Muscle of leg (tissue), 11 donors: ENCODE data around the gene DDB1. TPM values are rescaled to one million over a fixed set of nuclear protein-coding genes. Genes with fewer than 3 reads are reported as not detected.

Source experiments
- DNase-seq: peaks from one replicate; pipeline ENCODE4 v3.0.0; 2013
- H3K27ac ChIP-seq: one replicate; pipeline ENCODE4 v1.5.1; 2013; ENCODE audit warnings: mild to moderate bottlenecking, low read length, control low read depth
- H3K27me3 ChIP-seq: one replicate; pipeline ENCODE4 v1.6.1; 2013; ENCODE audit warnings: low read length; ENCODE audit not compliant: control insufficient read depth, insufficient read depth
- H3K36me3 ChIP-seq: one replicate; pipeline ENCODE4 v1.6.1; 2013; ENCODE audit warnings: low read length; ENCODE audit not compliant: control insufficient read depth, insufficient read depth
- H3K4me1 ChIP-seq: one replicate; pipeline ENCODE4 v1.6.1; 2013; ENCODE audit warnings: low read length; ENCODE audit not compliant: control insufficient read depth, insufficient read depth
- H3K4me3 ChIP-seq: one replicate; pipeline ENCODE4 v1.5.1; 2013; ENCODE audit warnings: low read length, control low read depth
- H3K9me3 ChIP-seq: replicated peaks from 2 replicates; pipeline ENCODE4 v1.6.1; 2013; ENCODE audit warnings: low read depth, low read length; ENCODE audit not compliant: control insufficient read depth
- WGBS: methylation state at CpG from one replicate; pipeline ENCODE4 v1.1.5; 2013; ENCODE audit warnings: missing lambda C conversion rate; ENCODE audit not compliant: insufficient coverage; 5-methylcytosine and 5-hydroxymethylcytosine counted together
- polyA plus RNA-seq, 8 donors: library from polyadenylated mRNA; unstranded; fragments of 120-200 nt; gene quantifications; one replicate each; pipeline versions ENCODE4 v1.2.1 to v1.2.3, GENCODE V29; 2013; ENCODE audit warnings: inconsistent platforms in 1 of 8, low replicate concordance in 1 of 8; ENCODE audit not compliant: insufficient read length in 8 of 8, insufficient read depth in 1 of 8
- total RNA-seq: library from RNA; stranded (reverse); fragments of 120-200 nt; gene quantifications from one replicate; pipeline ENCODE4 v1.2.4, GENCODE V29; 2013

The DDB1 gene
- total and polyA plus RNA-seq, 9 donors = 174 to 240 (median 217) TPM

GRCh38 chr11:61337706-61338470 is 5.0 kb upstream of the DDB1 start:
- H3K4me1 ChIP-seq = peaks cover 13% of the 10 kb centered on the region
- WGBS = 90% methylated on average over 11 of the region's 15 CpGs
- DNase-seq = no peak

GRCh38 chr11:61336171-61336935 is 3.4 kb upstream of the DDB1 start:
- peaks cover 20% of the 10 kb centered on the region for H3K4me1 ChIP-seq
- no peak overlapping the region for H3K4me3 ChIP-seq
- DNase-seq = peak; percentile 80
- no peaks in the 10 kb centered on the region for H3K9me3 ChIP-seq
- no peaks in the 10 kb centered on the region for H3K27me3 ChIP-seq
- 16% methylated on average over 6 of the region's 8 CpGs for WGBS
- H3K36me3 ChIP-seq = peaks cover 22% of the 10 kb centered on the region
- H3K27ac ChIP-seq = no peak overlapping the region

More at GRCh38 chr11:61337706-61338470, 5.0 kb upstream of the DDB1 start:
- Histone ChIP-seq H3K36me3 (peaks cover 30% of the 10 kb centered on the region), H3K9me3 (no peaks in the 10 kb centered on the region), H3K27ac (no peak overlapping the region), H3K4me3 (no peak overlapping the region), H3K27me3 (no peaks in the 10 kb centered on the region)

GRCh38 chr11:61335355-61335710 is 2.4 kb upstream of the DDB1 start:
- no peak for DNase-seq
- no peaks in the 10 kb centered on the region for H3K9me3 ChIP-seq
- no peak overlapping the region for H3K4me3 ChIP-seq
- 67% methylated on average over 1 of the region's 1 CpG for WGBS
- peaks cover 18% of the 10 kb centered on the region for H3K36me3 ChIP-seq
- H3K27me3 ChIP-seq = no peaks in the 10 kb centered on the region
- no peak overlapping the region for H3K27ac ChIP-seq
- peaks cover 23% of the 10 kb centered on the region for H3K4me1 ChIP-seq

- 81% methylated on average over 15 of the region's 16 CpGs for WGBS
- Histone ChIP-seq H3K4me3 (no peak overlapping the region), H3K36me3 (peaks cover 20% of the 10 kb centered on the region), H3K27ac (no peak overlapping the region), H3K4me1 (peaks cover 23% of the 10 kb centered on the region), H3K27me3 (no peaks in the 10 kb centered on the region), H3K9me3 (no peaks in the 10 kb centered on the region)
- peak; percentile 19 for DNase-seq
These were observed 1.8 kb upstream of the DDB1 start for GRCh38 chr11:61334434-61335354.

- 0% methylated on average over 10 of the region's 19 CpGs for WGBS
- peaks cover 22% of the 10 kb centered on the region for H3K36me3 ChIP-seq
- peak; percentile 31 for DNase-seq
- no peaks in the 10 kb centered on the region for H3K27me3 ChIP-seq
- H3K4me3 ChIP-seq = peak overlapping the region; percentile 80
- peak overlapping the region; percentile 97 for H3K27ac ChIP-seq
- peaks cover 25% of the 10 kb centered on the region for H3K4me1 ChIP-seq
- H3K9me3 ChIP-seq = no peaks in the 10 kb centered on the region
These were observed 887 bp upstream of the DDB1 start for GRCh38 chr11:61333550-61334433.

- H3K4me3 ChIP-seq = peak overlapping the region; percentile 80
- no peaks in the 10 kb centered on the region for H3K27me3 ChIP-seq
- H3K4me1 ChIP-seq = peaks cover 25% of the 10 kb centered on the region
These were observed 566 bp downstream of the DDB1 start for GRCh38 chr11:61332281-61332796.

GRCh38 chr11:61331651-61332050 is 1.3 kb downstream of the DDB1 start:
- H3K27me3 ChIP-seq = no peaks in the 10 kb centered on the region
- peaks cover 25% of the 10 kb centered on the region for H3K4me1 ChIP-seq
- peak overlapping the region; percentile 80 for H3K4me3 ChIP-seq
- H3K27ac ChIP-seq = no peak overlapping the region
- H3K36me3 ChIP-seq = peaks cover 30% of the 10 kb centered on the region
- no peak for DNase-seq
- 73% methylated on average over 6 of the region's 6 CpGs for WGBS
- H3K9me3 ChIP-seq = no peaks in the 10 kb centered on the region

More at GRCh38 chr11:61332281-61332796, 566 bp downstream of the DDB1 start:
- Histone ChIP-seq H3K9me3 (no peaks in the 10 kb centered on the region), H3K27ac (peak overlapping the region; percentile 88), H3K36me3 (peaks cover 24% of the 10 kb centered on the region)
- WGBS = 0% methylated on average over 22 of the region's 24 CpGs
- peak; percentile 31 for DNase-seq

- Histone ChIP-seq H3K9me3 (no peaks in the 10 kb centered on the region), H3K36me3 (peaks cover 46% of the 10 kb centered on the region), H3K27ac (no peak overlapping the region), H3K27me3 (no peaks in the 10 kb centered on the region), H3K4me1 (peaks cover 18% of the 10 kb centered on the region), H3K4me3 (no peak overlapping the region)
- 94% methylated on average over 4 of the region's 4 CpGs for WGBS
- DNase-seq = no peak
These were observed 3.0 kb downstream of the DDB1 start for GRCh38 chr11:61329871-61330270.

- no peaks in the 10 kb centered on the region for H3K9me3 ChIP-seq
- no peaks in the 10 kb centered on the region for H3K27me3 ChIP-seq
- H3K4me3 ChIP-seq = no peak overlapping the region
- DNase-seq = peak; percentile 26
- H3K4me1 ChIP-seq = peaks cover 12% of the 10 kb centered on the region
- peaks cover 57% of the 10 kb centered on the region for H3K36me3 ChIP-seq
- 84% methylated on average over 9 of the region's 9 CpGs for WGBS
- peak overlapping the region; percentile 62 for H3K27ac ChIP-seq
These were observed 4.6 kb downstream of the DDB1 start for GRCh38 chr11:61328351-61328750.
